Sigmoid colon (tissue), 4 donors: ENCODE results near the gene HCN2.
"Not testable (repeated sequence)": the region's sequence is repeated elsewhere in the genome, so short reads cannot be mapped to it uniquely, and the experiment has no call there.

Experiments
- EP300 ChIP-seq, 4 donors: sonication (generic); formaldehyde crosslinking; IDR thresholded peaks; one replicate each; pipeline ENCODE4 v1.6.1; 2017; ENCODE audit warnings: antibody characterized with exemption in 4 of 4
- POLR2A ChIP-seq, 2 donors: fragments of 450-650 bp; IDR thresholded peaks; one replicate each; pipeline ENCODE4 v1.6.1; 2016; ENCODE audit warnings: antibody characterized with exemption in 2 of 2, mild to moderate bottlenecking in 2 of 2, moderate library complexity in 2 of 2
- POLR2AphosphoS5 ChIP-seq, 4 donors: sonication (generic); formaldehyde crosslinking; IDR thresholded peaks; one replicate each; pipeline ENCODE4 v1.6.1; 2017; ENCODE audit warnings: antibody characterized with exemption in 4 of 4
- TF ChIP-seq, protein P1 (sequence below), 4 experiments: fragments of 450-650 bp in 3 of 4; fragments of 200-600 bp in 1 of 4; IDR thresholded peaks; one replicate each; pipeline ENCODE4 v1.5.1; 2016 to 2019; ENCODE audit warnings: antibody characterized with exemption in 4 of 4, mild to moderate bottlenecking in 3 of 4, moderate library complexity in 2 of 4

- TF ChIP-seq, protein P1, sequence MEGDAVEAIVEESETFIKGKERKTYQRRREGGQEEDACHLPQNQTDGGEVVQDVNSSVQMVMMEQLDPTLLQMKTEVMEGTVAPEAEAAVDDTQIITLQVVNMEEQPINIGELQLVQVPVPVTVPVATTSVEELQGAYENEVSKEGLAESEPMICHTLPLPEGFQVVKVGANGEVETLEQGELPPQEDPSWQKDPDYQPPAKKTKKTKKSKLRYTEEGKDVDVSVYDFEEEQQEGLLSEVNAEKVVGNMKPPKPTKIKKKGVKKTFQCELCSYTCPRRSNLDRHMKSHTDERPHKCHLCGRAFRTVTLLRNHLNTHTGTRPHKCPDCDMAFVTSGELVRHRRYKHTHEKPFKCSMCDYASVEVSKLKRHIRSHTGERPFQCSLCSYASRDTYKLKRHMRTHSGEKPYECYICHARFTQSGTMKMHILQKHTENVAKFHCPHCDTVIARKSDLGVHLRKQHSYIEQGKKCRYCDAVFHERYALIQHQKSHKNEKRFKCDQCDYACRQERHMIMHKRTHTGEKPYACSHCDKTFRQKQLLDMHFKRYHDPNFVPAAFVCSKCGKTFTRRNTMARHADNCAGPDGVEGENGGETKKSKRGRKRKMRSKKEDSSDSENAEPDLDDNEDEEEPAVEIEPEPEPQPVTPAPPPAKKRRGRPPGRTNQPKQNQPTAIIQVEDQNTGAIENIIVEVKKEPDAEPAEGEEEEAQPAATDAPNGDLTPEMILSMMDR (IDR thresholded peaks at IDR 0.05) = not testable (repeated sequence)
- not testable (repeated sequence) for TF ChIP-seq POLR2AphosphoS5, EP300, POLR2A (IDR thresholded peaks at IDR 0.05)
Observed at GRCh38 chr19:629515-629914, 39.8 kb downstream of the HCN2 start.
